GM21447 (cell line): ENCODE measurements around the gene TRPM3.

ENCODE experiments used
- ATAC-seq: cut with Tn5 transposase; IDR thresholded peaks from one replicate; pipeline ENCODE4 v1.9.1; 2021; ENCODE audit not compliant: unreplicated experiment

The TRPM3 gene

GRCh38 chr9:70950270-70950669 is 171.2 kb downstream of the TRPM3 start:
- no peak for ATAC-seq

GRCh38 chr9:70949239-70949638 is 172.2 kb downstream of the TRPM3 start:
- ATAC-seq, result peak; percentile 87

- ATAC-seq, result no peak
Observed at GRCh38 chr9:70948744-70949143, 172.7 kb downstream of the TRPM3 start.

- ATAC-seq, result no peak
Observed at GRCh38 chr9:70947511-70947910, 173.9 kb downstream of the TRPM3 start.

- no peak for ATAC-seq
Observed at GRCh38 chr9:70947086-70947485, 174.3 kb downstream of the TRPM3 start.

- ATAC-seq, result no peak
Observed at GRCh38 chr9:70945301-70945700, 176.1 kb downstream of the TRPM3 start.

GRCh38 chr9:70941191-70941590 is 180.2 kb downstream of the TRPM3 start:
- ATAC-seq, result no peak

GRCh38 chr9:70940605-70941004 is 180.8 kb downstream of the TRPM3 start:
- ATAC-seq, result no peak

GRCh38 chr9:70936536-70936935 is 184.9 kb downstream of the TRPM3 start:
- no peak for ATAC-seq

GRCh38 chr9:70935856-70936255 is 185.6 kb downstream of the TRPM3 start:
- no peak for ATAC-seq

- ATAC-seq, result no peak
Observed at GRCh38 chr9:70934642-70935041, 186.8 kb downstream of the TRPM3 start.

- no peak for ATAC-seq
Observed at GRCh38 chr9:70933321-70933720, 188.1 kb downstream of the TRPM3 start.

GRCh38 chr9:70932097-70932496 is 189.3 kb downstream of the TRPM3 start:
- ATAC-seq, result no peak

GRCh38 chr9:70927530-70927929 is 193.9 kb downstream of the TRPM3 start:
- no peak for ATAC-seq

- ATAC-seq, result peak; percentile 78
Observed at GRCh38 chr9:70924895-70925547, 196.4 kb downstream of the TRPM3 start.

GRCh38 chr9:70924380-70924779 is 197.0 kb downstream of the TRPM3 start:
- no peak for ATAC-seq

GRCh38 chr9:70923961-70924360 is 197.5 kb downstream of the TRPM3 start:
- ATAC-seq, result no peak

GRCh38 chr9:70921136-70921535 is 200.3 kb downstream of the TRPM3 start:
- ATAC-seq, result no peak

- ATAC-seq, result no peak
Observed at GRCh38 chr9:70917277-70917676, 204.1 kb downstream of the TRPM3 start.

- no peak for ATAC-seq
Observed at GRCh38 chr9:70911791-70912190, 209.6 kb downstream of the TRPM3 start.

- no peak for ATAC-seq
Observed at GRCh38 chr9:70910598-70910997, 210.8 kb downstream of the TRPM3 start.

GRCh38 chr9:70902692-70903131 is 218.7 kb downstream of the TRPM3 start:
- peak; percentile 82 for ATAC-seq

- peak; percentile 12 for ATAC-seq
Observed at GRCh38 chr9:70902171-70902570, 219.2 kb downstream of the TRPM3 start.
